ENCODE results near the gene ITGB3.

DNA sequence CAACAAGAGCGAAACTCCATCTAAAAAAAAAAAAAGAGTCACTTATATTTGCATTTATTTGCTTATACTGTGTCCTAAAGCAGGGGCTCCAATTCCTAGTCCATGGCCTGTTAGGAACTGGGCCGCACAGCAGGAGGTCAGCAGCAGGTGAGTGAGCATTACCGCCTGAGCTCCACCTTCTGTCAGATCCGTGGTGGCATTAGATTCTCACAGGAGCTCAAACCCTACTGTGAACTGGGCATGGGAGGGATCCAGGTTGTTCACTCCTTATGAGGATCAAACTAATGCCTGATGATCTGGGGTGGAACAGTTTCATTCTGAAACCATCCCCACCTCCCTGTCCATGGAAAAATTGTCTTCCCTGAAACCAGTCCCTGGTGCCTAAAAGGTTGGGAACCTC lies 24.9 kb downstream of the ITGB3 start:
- TF ChIP-seq, protein P1, sequence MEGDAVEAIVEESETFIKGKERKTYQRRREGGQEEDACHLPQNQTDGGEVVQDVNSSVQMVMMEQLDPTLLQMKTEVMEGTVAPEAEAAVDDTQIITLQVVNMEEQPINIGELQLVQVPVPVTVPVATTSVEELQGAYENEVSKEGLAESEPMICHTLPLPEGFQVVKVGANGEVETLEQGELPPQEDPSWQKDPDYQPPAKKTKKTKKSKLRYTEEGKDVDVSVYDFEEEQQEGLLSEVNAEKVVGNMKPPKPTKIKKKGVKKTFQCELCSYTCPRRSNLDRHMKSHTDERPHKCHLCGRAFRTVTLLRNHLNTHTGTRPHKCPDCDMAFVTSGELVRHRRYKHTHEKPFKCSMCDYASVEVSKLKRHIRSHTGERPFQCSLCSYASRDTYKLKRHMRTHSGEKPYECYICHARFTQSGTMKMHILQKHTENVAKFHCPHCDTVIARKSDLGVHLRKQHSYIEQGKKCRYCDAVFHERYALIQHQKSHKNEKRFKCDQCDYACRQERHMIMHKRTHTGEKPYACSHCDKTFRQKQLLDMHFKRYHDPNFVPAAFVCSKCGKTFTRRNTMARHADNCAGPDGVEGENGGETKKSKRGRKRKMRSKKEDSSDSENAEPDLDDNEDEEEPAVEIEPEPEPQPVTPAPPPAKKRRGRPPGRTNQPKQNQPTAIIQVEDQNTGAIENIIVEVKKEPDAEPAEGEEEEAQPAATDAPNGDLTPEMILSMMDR (IDR thresholded peaks at IDR 0.05; ENCODE audit: borderline replicate concordance, extremely low read depth, low read length, poor library complexity, severe bottlenecking): no peak
- no peak for TF ChIP-seq EZH2 (IDR thresholded peaks at IDR 0.05; ENCODE audit: borderline replicate concordance, low read depth, low read length, severe bottlenecking)
